Uterus (tissue), 4 donors: ENCODE measurements around the gene IQSEC3. TPM values are rescaled to one million over a fixed set of nuclear protein-coding genes. Genes with fewer than 3 reads are reported as not detected.

Experiments used
- DNase-seq, 2 donors: peaks; one replicate each; pipeline ENCODE4 v3.0.0-alpha.2; 2019 to 2020
- H3K27ac ChIP-seq, 2 donors: fragments of 200-600 bp; sonication (generic); 1 replicate in 1 of 2; 2 replicates in 1 of 2; pipeline ENCODE4 v1.5.1; 2016 to 2018
- H3K27me3 ChIP-seq, 2 donors: fragments of 200-600 bp; sonication (generic); one replicate each; pipeline ENCODE4 v1.5.1; 2018 to 2019; ENCODE audit warnings: control low read depth in 1 of 2
- H3K36me3 ChIP-seq, 2 donors: fragments of 200-600 bp; sonication (generic); one replicate each; pipeline ENCODE4 v1.5.1; 2019; ENCODE audit warnings: control low read depth in 1 of 2
- H3K4me1 ChIP-seq, 2 donors: fragments of 200-600 bp; sonication (generic); one replicate each; pipeline ENCODE4 v1.5.1; 2018 to 2019; ENCODE audit warnings: control low read depth in 1 of 2
- H3K4me3 ChIP-seq, 2 donors: fragments of 200-600 bp; sonication (generic); 1 replicate in 1 of 2; 2 replicates in 1 of 2; pipeline ENCODE4 v1.5.1; 2018 to 2019; ENCODE audit warnings: mild to moderate bottlenecking in 1 of 2
- H3K9me3 ChIP-seq, 2 donors: fragments of 200-600 bp; sonication (generic); one replicate each; pipeline ENCODE4 v1.5.1; 2019; ENCODE audit warnings: control low read depth in 1 of 2
- CTCF ChIP-seq, 4 experiments: fragments of 200-600 bp in 2 of 4; fragments of 450-650 bp in 2 of 4; sonication (generic) in 2 of 4; IDR thresholded peaks; one replicate each; pipeline ENCODE4 v1.5.1; 2016 to 2019; ENCODE audit warnings: antibody characterized with exemption in 4 of 4, mild to moderate bottlenecking in 2 of 4, moderate library complexity in 1 of 4
- POLR2A ChIP-seq, 2 donors: fragments of 450-650 bp; IDR thresholded peaks; one replicate each; pipeline ENCODE4 v1.6.1; 2016; ENCODE audit warnings: antibody characterized with exemption in 2 of 2, mild to moderate bottlenecking in 1 of 2, moderate library complexity in 1 of 2
- intact Hi-C: fragments of 100-400 bp; cut with DNase I; formaldehyde crosslinking; loops from one replicate; pipeline ENCODE4 v1.15.1; 2023; ENCODE audit warnings: low total_unique reads
- total RNA-seq, 4 donors: library from RNA; depleted of rRNA in 3 of 4; stranded (reverse); fragments of >200 nt in 3 of 4; gene quantifications; one replicate each; pipeline versions ENCODE4 v1.1.0 to v1.2.4, GENCODE V29; 2014 to 2023
- donor health status: DM: yes; HTN: yes; CAD: no.

The IQSEC3 gene
- total RNA-seq, 4 donors from 2014 or later, result under 0.01 to 2.9 (median 1.3) TPM

DNA sequence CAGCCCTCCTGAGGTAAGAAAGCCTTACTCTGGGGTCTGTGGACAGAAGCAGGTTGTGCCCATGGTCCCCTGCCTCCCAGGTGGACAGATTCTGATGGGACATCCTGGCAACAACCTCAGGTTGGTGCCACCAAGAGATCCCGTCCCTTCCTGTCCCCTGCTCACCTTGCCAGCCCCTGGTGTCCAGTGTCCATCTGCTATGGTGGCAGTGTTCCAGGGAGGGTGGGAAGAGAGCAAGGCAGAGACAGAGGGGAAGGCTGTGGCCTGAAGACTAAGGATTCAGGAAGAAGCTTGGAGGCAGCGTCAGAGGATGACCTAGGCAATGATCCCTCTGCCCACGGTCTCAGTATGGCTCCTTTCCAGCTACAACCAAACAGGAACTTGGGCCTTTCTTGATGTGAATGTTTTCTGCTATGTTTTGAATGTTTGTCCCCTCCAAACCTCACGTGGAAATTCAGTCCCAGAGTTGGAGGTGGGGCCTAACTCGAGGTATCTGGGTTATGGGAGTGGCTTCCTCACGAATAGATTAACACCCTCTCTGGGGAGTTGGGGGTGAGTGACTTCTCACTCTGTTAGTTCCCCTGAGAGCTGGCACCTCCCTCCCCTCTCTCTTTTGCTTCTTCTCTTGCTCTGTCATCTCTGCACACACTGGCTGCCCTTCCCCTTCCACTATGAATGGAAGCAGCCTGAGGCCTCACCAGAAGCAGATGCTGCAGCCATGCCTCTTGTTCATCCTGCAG, 26.9 kb downstream of the IQSEC3 start:
- Histone ChIP-seq H3K4me3 (no peak overlapping the region), H3K36me3 (no peaks in the 10 kb centered on the region), H3K27me3 (no peaks in the 10 kb centered on the region), H3K27ac (no peak overlapping the region), H3K4me1 (no peaks in the 10 kb centered on the region), H3K9me3 (no peaks in the 10 kb centered on the region)
- intact Hi-C loops, result no loop called here
- DNase-seq, result no peak
- no peak for TF ChIP-seq CTCF (IDR thresholded peaks at IDR 0.05)
- no peak for TF ChIP-seq POLR2A (IDR thresholded peaks at IDR 0.05)

GRCh38 chr12:96543-96942, 30.0 kb downstream of the IQSEC3 start:
- intact Hi-C loops, result no loop called here
- H3K9me3 ChIP-seq, result no peaks in the 10 kb centered on the region
- H3K36me3 ChIP-seq, result no peaks in the 10 kb centered on the region
- no peak for DNase-seq
- TF ChIP-seq CTCF (IDR thresholded peaks at IDR 0.05) (no peak), POLR2A (IDR thresholded peaks at IDR 0.05) (no peak)
- no peak overlapping the region for H3K27ac ChIP-seq
- H3K4me1 ChIP-seq, result no peaks in the 10 kb centered on the region
- no peak overlapping the region for H3K4me3 ChIP-seq
- no peaks in the 10 kb centered on the region for H3K27me3 ChIP-seq

DNA sequence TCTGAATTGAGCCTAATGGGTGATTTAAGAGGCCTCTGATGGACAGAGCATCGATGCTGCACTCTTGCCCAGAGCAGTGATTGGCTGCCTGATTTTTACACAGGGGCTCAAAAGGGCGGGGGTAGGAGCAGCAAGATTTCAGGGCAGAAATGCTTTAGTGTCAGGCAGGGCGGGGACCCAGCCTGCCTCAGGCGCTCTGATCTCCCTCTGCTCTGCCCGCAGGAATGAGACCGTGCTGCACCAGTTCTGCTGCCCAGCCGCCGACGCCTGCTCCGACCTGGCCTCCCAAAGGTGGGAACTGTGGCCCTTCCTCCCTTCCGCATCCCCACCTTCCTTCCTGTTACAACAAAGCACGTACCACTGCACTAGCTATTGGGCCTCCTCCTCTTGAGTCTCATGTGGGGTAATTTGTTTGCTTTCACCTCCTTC, 32.4 kb downstream of the IQSEC3 start:
- Histone ChIP-seq H3K27ac (no peak overlapping the region), H3K36me3 (no peaks in the 10 kb centered on the region), H3K27me3 (no peaks in the 10 kb centered on the region), H3K9me3 (no peaks in the 10 kb centered on the region), H3K4me3 (no peak overlapping the region), H3K4me1 (no peaks in the 10 kb centered on the region)
- intact Hi-C loops, result no loop called here
- DNase-seq, result no peak
- TF ChIP-seq POLR2A (IDR thresholded peaks at IDR 0.05) (no peak), CTCF (IDR thresholded peaks at IDR 0.05) (no peak)

DNA sequence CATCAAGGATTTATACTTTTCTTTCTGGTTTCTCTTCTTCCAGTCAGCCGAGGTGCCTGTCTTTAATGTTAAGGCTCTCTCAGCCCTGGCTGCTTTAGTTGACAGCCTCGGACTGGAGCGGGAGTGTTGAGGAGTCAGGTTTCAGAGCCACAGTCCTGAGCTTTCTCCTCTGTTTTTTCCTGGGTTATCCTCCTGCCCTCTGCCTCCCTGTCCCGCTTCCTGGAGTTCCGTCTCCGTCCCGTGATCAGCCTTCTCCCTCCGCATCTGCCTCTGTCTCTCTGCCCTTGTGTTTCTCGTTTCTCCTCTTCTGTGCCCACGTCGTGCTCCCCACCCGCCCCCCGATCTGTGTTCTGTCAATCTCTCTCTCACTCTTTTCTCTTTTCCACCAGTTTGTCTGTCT, 33.0 kb downstream of the IQSEC3 start:
- no peak for DNase-seq
- Histone ChIP-seq H3K27me3 (no peaks in the 10 kb centered on the region), H3K4me1 (no peaks in the 10 kb centered on the region)

More for the DNA sequence above, 33.0 kb downstream of the IQSEC3 start:
- Histone ChIP-seq H3K36me3 (no peaks in the 10 kb centered on the region), H3K4me3 (no peak overlapping the region), H3K9me3 (no peaks in the 10 kb centered on the region), H3K27ac (no peak overlapping the region)
- intact Hi-C loops, result no loop called here
- TF ChIP-seq POLR2A (IDR thresholded peaks at IDR 0.05) (no peak), CTCF (IDR thresholded peaks at IDR 0.05) (no peak)
